AG20443 (cell line): ENCODE results near the gene SHC3.

Source experiments
- DNase-seq: peaks from one replicate; pipeline ENCODE4 v3.0.0; 2012; ENCODE audit warnings: low spot score, mixed read lengths

Gene SHC3

GRCh38 chr9:89022001-89022759 is 156.4 kb downstream of the SHC3 start:
- no peak for DNase-seq

GRCh38 chr9:89021154-89021803 is 157.3 kb downstream of the SHC3 start:
- peak; percentile 89 for DNase-seq

- no peak for DNase-seq
Measured at GRCh38 chr9:89020754-89021153, 157.9 kb downstream of the SHC3 start.

GRCh38 chr9:89015336-89015735 is 163.3 kb downstream of the SHC3 start:
- no peak for DNase-seq

- DNase-seq: no peak
Measured at GRCh38 chr9:89014153-89014552, 164.5 kb downstream of the SHC3 start.

GRCh38 chr9:89013660-89014059 is 165.0 kb downstream of the SHC3 start:
- DNase-seq: no peak

- DNase-seq: no peak
Measured at GRCh38 chr9:89012294-89013042, 166.2 kb downstream of the SHC3 start.

GRCh38 chr9:89011683-89012082 is 166.9 kb downstream of the SHC3 start:
- DNase-seq: no peak

GRCh38 chr9:89010526-89011111 is 168.0 kb downstream of the SHC3 start:
- no peak for DNase-seq

GRCh38 chr9:89010056-89010455 is 168.6 kb downstream of the SHC3 start:
- DNase-seq: no peak

GRCh38 chr9:89009546-89009840 is 169.1 kb downstream of the SHC3 start:
- no peak for DNase-seq

GRCh38 chr9:89008744-89009545 is 169.7 kb downstream of the SHC3 start:
- no peak for DNase-seq

- DNase-seq: no peak
Measured at GRCh38 chr9:89008055-89008743, 170.4 kb downstream of the SHC3 start.

- DNase-seq: no peak
Measured at GRCh38 chr9:89006996-89007967, 171.3 kb downstream of the SHC3 start.

GRCh38 chr9:89006267-89006666 is 172.4 kb downstream of the SHC3 start:
- no peak for DNase-seq

GRCh38 chr9:89005323-89005722 is 173.3 kb downstream of the SHC3 start:
- DNase-seq: no peak

GRCh38 chr9:89002987-89003386 is 175.6 kb downstream of the SHC3 start:
- no peak for DNase-seq

- no peak for DNase-seq
Measured at GRCh38 chr9:89001917-89002540, 176.6 kb downstream of the SHC3 start.
